ENCODE data around the gene DTD1.

- TF ChIP-seq CTCF (IDR thresholded peaks at IDR 0.05) (no peak), POLR2A (IDR thresholded peaks at IDR 0.05) (no peak)
Measured at GRCh38 chr20:18624948-18625347, 37.1 kb downstream of the DTD1 start.
